K562 (cell line): ENCODE data around the gene OTOGL. TPM values are rescaled to one million over a fixed set of nuclear protein-coding genes. Genes with fewer than 3 reads are reported as not detected.

Experiments
- ATAC-seq: fragments of 200-7000 bp; cut with Tn5 transposase; 3 replicates; pipeline ENCODE4 v1.9.1; 2020; ENCODE audit warnings: moderate library complexity
- BruUV-seq: library from RNA; stranded (reverse); fragments of 400-500 nt; replicated peaks from 2 replicates; lab custom pipeline; 2021; lab: Mats Ljungman, UMichigan
- CTCF ChIA-PET: fragments of 300-600 bp; formaldehyde crosslinking; extraction: SDS; loops from one replicate; lab custom pipeline; 2021; ENCODE audit warnings: low intra/inter-chr PET ratio; lab: Yijun Ruan, JAX
- POLR2A ChIA-PET: fragments of 300-600, 350-650 bp; sonication (Branson Sonifier 250); formaldehyde crosslinking; extraction: SDS; loops from one replicate; lab custom pipeline; 2021; ENCODE audit warnings: antibody characterized with exemption, inconsistent platforms; lab: Yijun Ruan, JAX
- DNase-seq, 4 experiments: peaks; one replicate each; pipeline versions ENCODE4 v3.0.0 to v3.0.0-alpha.2; 2011 to 2018; ENCODE audit warnings: low spot score in 3 of 4, mixed read lengths in 3 of 4; ENCODE audit errors: extremely low read depth in 1 of 4
- FAIRE-seq: peaks from 2 replicates; lab custom pipeline; 2011; peaks lifted over from hg19 to GRCh38; lab: Jason Lieb, UNC
- H2AFZ ChIP-seq: 2 replicates; pipeline ENCODE4 v1.6.0; 2011; ENCODE audit warnings: low read depth, low read length, control low read depth, inconsistent platforms
- H3K27ac ChIP-seq: fragments of 200-600 bp; 3 replicates; pipeline ENCODE4 v1.8.0; 2011; ENCODE audit warnings: low read depth, mild to moderate bottlenecking, control low read depth, inconsistent platforms, low read length, moderate library complexity, mixed read lengths; ENCODE audit errors: extremely low read depth
- H3K27me3 ChIP-seq, 2 experiments: fragments of 300-600 bp in 1 of 2; 2 replicates in 1 of 2; 3 replicates in 1 of 2; pipeline versions ENCODE4 v1.6.0 to v1.8.0; 2011; ENCODE audit warnings: inconsistent platforms in 2 of 2, low read length in 2 of 2, mild to moderate bottlenecking in 1 of 2, mixed read lengths in 1 of 2, moderate library complexity in 1 of 2; ENCODE audit not compliant: control insufficient read depth in 2 of 2, insufficient read depth in 2 of 2
- H3K36me3 ChIP-seq: fragments of 300-600 bp; 3 replicates; pipeline ENCODE4 v1.8.0; 2011; ENCODE audit warnings: mild to moderate bottlenecking, low read length, inconsistent platforms; ENCODE audit not compliant: control insufficient read depth, insufficient read depth
- H3K4me1 ChIP-seq, 2 experiments: fragments of 200-600 bp in 1 of 2; replicated peaks in 1 of 2; 2 replicates in 1 of 2; 3 replicates in 1 of 2; pipeline versions ENCODE4 v1.5.1 to v1.8.0; 2011; ENCODE audit warnings: inconsistent platforms in 2 of 2, low read length in 2 of 2, mild to moderate bottlenecking in 1 of 2, mixed read lengths in 1 of 2, moderate library complexity in 1 of 2; ENCODE audit not compliant: control insufficient read depth in 2 of 2, insufficient read depth in 2 of 2
- H3K4me2 ChIP-seq: 2 replicates; pipeline ENCODE4 v1.6.1; 2011; ENCODE audit warnings: low read length, control low read depth, inconsistent platforms, mixed read lengths; ENCODE audit not compliant: insufficient read depth
- H3K4me3 ChIP-seq: fragments of 200-600 bp; sonication (generic), shearing (Covaris generic); 2 replicates; pipeline ENCODE4 v1.5.1; 2016; ENCODE audit warnings: control low read depth, inconsistent platforms
- H3K79me2 ChIP-seq: fragments of 200-600 bp; 3 replicates; pipeline ENCODE4 v1.8.0; 2011; ENCODE audit warnings: low read length, inconsistent platforms; ENCODE audit not compliant: control insufficient read depth, insufficient read depth
- H3K9ac ChIP-seq, 2 experiments: 2 replicates each; pipeline versions ENCODE4 v1.6.0 to v1.6.1; 2011; ENCODE audit warnings: low read depth in 2 of 2, low read length in 2 of 2, control low read depth in 1 of 2, inconsistent platforms in 1 of 2, mild to moderate bottlenecking in 1 of 2, mixed read lengths in 1 of 2; ENCODE audit not compliant: insufficient read depth in 1 of 2
- H3K9me1 ChIP-seq: one replicate; pipeline ENCODE4 v1.6.0; 2011; ENCODE audit warnings: inconsistent platforms, mild to moderate bottlenecking, low read length, moderate library complexity; ENCODE audit not compliant: control insufficient read depth, insufficient read depth
- H3K9me3 ChIP-seq: replicated peaks from 2 replicates; pipeline ENCODE4 v1.5.1; 2011; ENCODE audit warnings: low read depth, low read length, inconsistent platforms; ENCODE audit not compliant: control insufficient read depth, insufficient read depth
- H4K20me1 ChIP-seq: replicated peaks from 2 replicates; pipeline ENCODE4 v1.6.1; 2011; ENCODE audit warnings: low read length, inconsistent platforms, mixed read lengths; ENCODE audit not compliant: control insufficient read depth, insufficient read depth
- E4F1 ChIP-seq: fragments of 250-450 bp; sonication (Bioruptor Pico); IDR thresholded peaks from 2 replicates; pipeline ENCODE4 v1.5.0; 2021; ENCODE audit warnings: mild to moderate bottlenecking, borderline replicate concordance
- MTF1 ChIP-seq: fragments of 250-450 bp; sonication (Bioruptor Pico); IDR thresholded peaks from 2 replicates; pipeline ENCODE4 v1.9.0; 2021; ENCODE audit warnings: moderate library complexity, mild to moderate bottlenecking, inconsistent platforms, borderline replicate concordance
- TAF9B ChIP-seq: fragments of 450-650 bp; IDR thresholded peaks from 2 replicates; pipeline ENCODE4 v1.6.1; 2018; ENCODE audit warnings: mild to moderate bottlenecking; ENCODE audit not compliant: partially characterized antibody
- TFAP4 ChIP-seq: sonication (generic); formaldehyde crosslinking; IDR thresholded peaks from 2 replicates; pipeline ENCODE4 v1.8.0; 2022; ENCODE audit warnings: missing genetic modification reagents, mild to moderate bottlenecking, moderate library complexity, borderline replicate concordance
- ZBTB34 ChIP-seq: fragments of 250-450 bp; sonication (Bioruptor Pico); IDR thresholded peaks from 2 replicates; pipeline ENCODE4 v1.8.0; 2021; ENCODE audit warnings: mild to moderate bottlenecking, moderate library complexity
- ZBTB5 ChIP-seq: fragments of 450-650 bp; IDR thresholded peaks from 2 replicates; pipeline ENCODE4 v1.6.1; 2017; ENCODE audit warnings: antibody characterized with exemption
- ZHX1 ChIP-seq: fragments of 150-350 bp; conservative IDR thresholded peaks from 2 replicates; pipeline ENCODE4 v1.6.1; 2014; ENCODE audit warnings: low read length
- ZNF274 ChIP-seq: IDR thresholded peaks from 2 replicates; pipeline ENCODE4 v1.6.1; 2011; ENCODE audit warnings: low read depth, mild to moderate bottlenecking, low read length, moderate library complexity, borderline replicate concordance
- WGBS: fragments of 100-300 bp; shearing (Covaris generic); methylation state at CpG from one replicate; pipeline ENCODE4 v1.1.6; 2016; ENCODE audit warnings: low coverage, mixed read lengths; ENCODE audit not compliant: insufficient coverage; ENCODE audit errors: missing lambda C conversion rate; 5-methylcytosine and 5-hydroxymethylcytosine counted together
- in situ Hi-C: fragments of 300-500 bp; cut with MboI; formaldehyde crosslinking; loops from 4 replicates; pipeline ENCODE4 v1.15.0; 2018; ENCODE audit warnings: inconsistent platforms, mixed read lengths
- intact Hi-C: fragments of 100-400 bp; cut with micrococcal nuclease; formaldehyde crosslinking; loops from 2 replicates; pipeline ENCODE4 v1.14.2; 2022
- polyA plus RNA-seq, 8 experiments: library from polyadenylated mRNA; depleted of rRNA in 4 of 8; stranded (reverse) in 5 of 8; unstranded in 3 of 8; fragments of >200 nt; fragmentation: Nextera tagmentation in 2 of 8; fragmentation: Illumina TruSeq in 1 of 8; extraction: Ambion mirVana in 2 of 8; extraction: Trizol in 1 of 8; gene quantifications; 2 replicates each; pipeline versions ENCODE4 v1.2.1 to v1.2.3, GENCODE V29; 2011 to 2014; ENCODE audit warnings: inconsistent platforms in 1 of 8, missing spikeins in 1 of 8
- total RNA-seq, 7 experiments: library from RNA; depleted of rRNA in 6 of 7; stranded (reverse); fragments of >200 nt in 6 of 7; fragmentation: Illumina TruSeq in 2 of 7; extraction: Trizol in 2 of 7; gene quantifications; 2 replicates each; pipeline versions ENCODE4 v1.2.1 to v1.2.3, GENCODE V29; 2011 to 2021; ENCODE audit warnings: low replicate concordance in 1 of 7

OTOGL gene
- total and polyA plus RNA-seq, 9 of the 15 experiments (the other 6 are each of a cell fraction or from before 2014, with no cell fraction given) = 0.02 to 0.03 TPM; not detected in 7

GRCh38 chr12:80208071-80208470 lies 108.7 kb downstream of the OTOGL start:
- Histone ChIP-seq H3K36me3 (no peaks in the 10 kb centered on the region), H3K79me2 (no peaks in the 10 kb centered on the region), H3K4me2 (no peak overlapping the region), H3K4me1 (no peaks in the 10 kb centered on the region), H3K9me1 (no peaks in the 10 kb centered on the region), H4K20me1 (no peaks in the 10 kb centered on the region), H3K9ac (no peak overlapping the region), H3K27me3 (no peaks in the 10 kb centered on the region), H3K4me3 (no peak overlapping the region), H3K27ac (no peak overlapping the region), H3K9me3 (no peaks in the 10 kb centered on the region), H2AFZ (no peak overlapping the region)
- CTCF ChIA-PET = no interaction called here
- ATAC-seq = no peak
- DNase-seq = no peak
- intact Hi-C loops (no loop called here), in situ Hi-C loops (no loop called here)
- FAIRE-seq = no peak
- POLR2A ChIA-PET = no interaction called here
- 6% methylated on average over 1 of the region's 1 CpG for WGBS
- BruUV-seq = no TSS peak
- TF ChIP-seq ZNF274 (no peak), MTF1 (CRISPR knock-in tag) (no peak), TAF9B (no peak), ZBTB5 (no peak), E4F1 (CRISPR knock-in tag) (no peak), TFAP4 (CRISPR knock-in tag) (no peak), ZHX1 (no peak), ZBTB34 (CRISPR knock-in tag) (no peak)
